NOMO-1 treated with dmso at 0.1 percent for 144 hours (cell line): ENCODE measurements around the gene PRSS27.
A peak's percentile ranks its signal among the peaks of the same experiment; 100 is the strongest.
"Not testable (repeated sequence)": the region's sequence is repeated elsewhere in the genome, so short reads cannot be mapped to it uniquely, and the experiment has no call there.

Source experiments
- DNase-seq: peaks from one replicate; lab custom pipeline; 2025; ENCODE audit not compliant: unreplicated experiment; lab: John Stamatoyannopoulos, UW

The PRSS27 gene

GRCh38 chr16:2676937-2677336 is 43.1 kb downstream of the PRSS27 start:
- not testable (repeated sequence) for DNase-seq

- no peak for DNase-seq
These were observed 44.3 kb downstream of the PRSS27 start for GRCh38 chr16:2675714-2676113.

DNA sequence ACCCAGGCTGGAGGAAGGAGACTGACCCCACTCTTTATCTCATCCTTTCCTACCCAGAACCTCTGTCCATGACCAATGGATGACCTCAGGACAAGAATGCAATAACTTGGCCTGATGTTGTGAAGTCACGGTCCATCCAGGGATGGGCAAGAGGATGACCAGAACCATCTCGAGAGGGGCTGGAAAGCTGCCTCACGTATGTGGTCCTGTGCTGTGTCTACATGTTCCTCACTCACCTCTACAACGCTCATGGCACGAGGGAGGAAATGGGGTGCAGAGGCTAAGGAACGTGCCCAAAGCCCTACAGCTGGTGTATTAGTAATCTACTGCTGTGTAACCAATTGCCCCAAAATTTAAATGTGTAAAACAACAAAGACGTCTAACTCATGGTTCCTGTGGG is 45.0 kb downstream of the PRSS27 start:
- DNase-seq, result no peak

- peak; percentile 93 for DNase-seq
These were observed 46.7 kb downstream of the PRSS27 start for GRCh38 chr16:2673066-2673999.

- DNase-seq, result no peak
These were observed 48.3 kb downstream of the PRSS27 start for GRCh38 chr16:2671741-2672140.

- DNase-seq, result not testable (repeated sequence)
These were observed 48.8 kb downstream of the PRSS27 start for GRCh38 chr16:2671193-2671592.

DNA sequence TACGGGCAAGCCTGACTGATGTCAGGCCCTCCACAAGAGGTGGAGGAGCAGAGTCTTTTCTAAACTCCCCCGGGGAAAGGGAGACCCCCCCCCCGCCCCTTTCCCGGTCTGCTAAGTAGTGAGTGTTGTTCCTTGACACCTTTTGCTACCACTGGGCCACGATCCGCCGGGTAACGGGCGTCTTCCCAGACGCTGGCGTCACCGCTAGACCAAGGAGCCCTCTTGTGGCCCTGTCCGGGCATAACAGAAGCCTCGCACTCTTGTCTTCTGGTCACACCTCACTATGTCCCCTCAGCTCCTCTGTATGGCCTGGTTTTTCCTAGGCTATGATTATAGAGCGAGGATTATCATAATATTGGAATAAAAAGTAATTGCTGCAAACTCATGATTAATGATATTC is 50.0 kb downstream of the PRSS27 start:
- not testable (repeated sequence) for DNase-seq

- not testable (repeated sequence) for DNase-seq
These were observed 50.4 kb downstream of the PRSS27 start for GRCh38 chr16:2669587-2669986.

GRCh38 chr16:2666671-2667070 is 53.4 kb downstream of the PRSS27 start:
- not testable (repeated sequence) for DNase-seq

- DNase-seq, result no peak
These were observed 55.4 kb downstream of the PRSS27 start for GRCh38 chr16:2664574-2664982.

- peak; percentile 58 for DNase-seq
These were observed 56.2 kb downstream of the PRSS27 start for GRCh38 chr16:2663553-2664546.
